GM10847 (cell line): ENCODE results near the gene FOXL2.

Source experiments
- POLR2A ChIP-seq: IDR thresholded peaks from 2 replicates; pipeline ENCODE4 v1.6.1; 2011; ENCODE audit not compliant: insufficient read length; ENCODE audit errors: extremely low read depth

FOXL2 gene

DNA sequence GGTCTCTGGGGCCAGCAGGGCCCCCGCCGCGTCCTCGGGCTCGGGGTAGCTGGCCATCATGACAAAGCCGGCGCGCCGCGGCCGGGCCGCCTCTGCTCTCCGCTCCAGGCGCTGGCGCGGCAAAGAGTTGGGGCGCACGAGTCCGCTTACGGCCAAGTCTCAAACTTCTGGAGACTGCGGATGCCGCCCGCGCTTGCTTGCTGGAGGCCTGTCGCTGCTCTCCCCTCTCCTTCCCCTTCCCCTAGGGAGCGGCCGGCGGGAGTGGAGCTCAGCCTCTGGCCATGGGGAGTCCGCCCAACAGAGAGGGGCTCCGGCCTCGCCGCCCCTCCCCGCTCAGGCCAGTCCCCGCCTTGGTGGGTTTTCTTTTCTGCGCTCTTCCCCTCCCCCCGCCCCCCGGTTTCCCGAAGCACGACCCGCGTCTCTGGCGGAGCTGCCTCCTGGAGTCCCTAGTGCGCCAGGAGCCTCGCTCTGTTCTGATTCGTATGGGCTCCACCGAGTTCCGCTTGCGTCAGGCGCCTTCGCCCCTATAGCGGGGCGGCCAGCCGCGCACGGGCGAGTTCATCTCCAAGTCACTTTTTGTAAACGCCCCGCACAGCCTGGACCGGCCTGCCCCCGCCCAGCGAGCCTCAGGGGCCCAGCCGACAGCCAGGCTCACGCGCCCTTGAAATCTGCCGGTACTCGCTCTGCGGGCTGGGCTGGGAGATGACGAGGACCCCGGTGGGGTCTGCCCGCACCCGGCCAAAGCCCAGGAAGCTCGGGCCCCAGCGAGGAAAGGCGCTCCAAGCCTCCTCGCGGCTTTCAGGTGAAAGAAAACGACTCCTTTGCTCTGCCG, at the start of gene FOXL2, which contains the start of gene FOXL2NB:
Gene FOXL2, minus strand, starts transcription at position 475 of the 832 bp plus-strand sequence. Its CDS starts 415 bp downstream, at position 60.
Gene FOXL2NB, plus strand, starts transcription at position 555 of the 832 bp plus-strand sequence. Its CDS starts 148 bp downstream, at position 703.
- TF ChIP-seq POLR2A, result no peak

DNA sequence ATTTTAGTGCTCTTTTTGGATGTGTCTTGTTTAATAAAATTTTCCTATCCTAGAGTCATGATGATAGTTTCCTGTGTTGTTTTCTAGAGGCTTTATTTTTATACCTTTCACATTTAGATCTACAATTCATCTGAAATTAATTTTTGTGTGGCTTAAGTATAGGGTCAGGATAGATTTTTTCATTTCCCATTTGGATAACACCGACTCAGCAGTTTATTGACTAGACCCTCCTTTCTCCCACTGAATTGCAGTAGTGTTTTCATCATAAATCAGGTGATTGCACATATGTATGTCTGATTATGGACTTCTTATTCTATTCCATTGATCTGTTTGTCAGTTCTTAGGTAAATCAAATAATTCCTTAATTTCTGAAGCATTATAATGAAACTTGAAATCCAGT, 48.8 kb upstream of the FOXL2 start:
- TF ChIP-seq POLR2A, result no peak

DNA sequence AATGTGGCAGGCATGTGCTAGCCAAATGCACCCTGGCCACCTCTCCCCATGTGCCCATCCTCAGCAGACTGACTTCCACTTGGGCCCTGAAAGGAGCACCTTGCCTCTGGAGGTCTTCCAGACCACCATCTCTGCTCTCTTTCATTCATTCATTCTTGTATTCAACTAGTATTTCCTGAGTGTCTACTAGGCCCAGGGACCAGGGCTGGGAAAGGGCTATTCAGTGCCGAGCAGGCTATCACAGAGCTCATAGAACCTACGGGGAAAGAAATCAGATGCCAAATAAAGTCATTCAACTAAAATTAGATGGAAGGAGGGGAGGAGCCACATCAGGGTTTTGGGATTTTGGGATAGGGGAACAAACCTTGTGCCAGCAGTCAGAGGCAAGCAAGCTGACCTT, 40.2 kb upstream of the FOXL2 start:
- no peak for TF ChIP-seq POLR2A

DNA sequence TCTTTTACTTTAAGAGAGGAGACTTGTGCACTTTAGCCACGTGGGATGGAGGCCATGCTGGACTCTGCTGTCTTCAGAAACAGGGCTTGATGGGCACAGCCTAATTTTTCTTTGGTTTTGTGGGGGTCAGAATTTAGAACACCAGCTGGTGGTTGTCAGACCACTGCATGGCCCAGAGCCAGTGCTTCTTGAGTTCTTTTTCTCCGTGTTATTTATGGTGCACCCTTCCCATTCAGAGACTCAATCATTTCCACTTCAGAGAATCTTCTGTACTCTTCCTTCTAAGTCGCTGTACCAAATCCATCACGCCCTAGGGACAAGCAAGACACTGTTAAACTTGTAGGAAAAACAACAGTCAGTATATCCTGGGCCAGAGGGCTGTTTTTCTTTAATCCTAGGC, 39.0 kb upstream of the FOXL2 start:
- TF ChIP-seq POLR2A, result no peak

DNA sequence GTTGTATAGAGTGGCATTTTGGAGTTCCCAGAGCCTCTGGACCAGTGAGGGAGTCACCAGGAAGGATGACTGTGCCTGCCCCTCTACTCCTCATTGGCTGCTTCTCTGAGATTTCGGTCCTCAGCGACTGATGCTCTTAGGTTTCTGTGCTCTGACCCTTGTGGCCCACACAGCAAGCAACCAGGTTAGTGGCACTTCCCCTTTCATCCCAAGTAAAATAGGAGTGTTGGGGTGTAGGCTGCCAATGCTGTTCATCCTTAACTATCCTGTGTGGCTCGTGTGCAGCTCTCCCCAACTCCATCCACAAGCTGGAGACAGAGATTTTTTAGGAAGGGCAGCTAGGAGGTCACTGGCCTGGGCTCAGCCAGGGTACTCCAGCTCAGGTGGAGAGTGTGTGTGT, 37.9 kb upstream of the FOXL2 start:
- no peak for TF ChIP-seq POLR2A

DNA sequence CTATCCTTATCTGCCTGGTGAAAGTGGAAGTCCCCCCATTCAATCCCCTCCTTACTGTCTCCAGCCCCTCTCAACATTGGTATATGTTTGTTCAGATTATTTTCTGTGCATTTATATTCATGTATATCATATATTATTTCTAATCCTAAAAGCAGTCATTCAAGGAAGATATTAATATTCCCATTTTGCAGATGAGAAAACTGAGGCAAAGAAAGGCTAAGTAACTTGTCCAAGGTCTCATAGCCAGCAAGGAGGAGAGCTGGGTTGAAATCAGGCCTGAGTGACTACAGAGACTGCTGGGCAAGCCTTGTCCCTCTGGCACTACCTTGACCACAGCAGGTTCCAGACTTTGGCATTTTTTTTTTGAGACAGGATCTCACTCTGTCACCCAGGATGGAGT, 29.1 kb upstream of the FOXL2 start:
- TF ChIP-seq POLR2A, result no peak

DNA sequence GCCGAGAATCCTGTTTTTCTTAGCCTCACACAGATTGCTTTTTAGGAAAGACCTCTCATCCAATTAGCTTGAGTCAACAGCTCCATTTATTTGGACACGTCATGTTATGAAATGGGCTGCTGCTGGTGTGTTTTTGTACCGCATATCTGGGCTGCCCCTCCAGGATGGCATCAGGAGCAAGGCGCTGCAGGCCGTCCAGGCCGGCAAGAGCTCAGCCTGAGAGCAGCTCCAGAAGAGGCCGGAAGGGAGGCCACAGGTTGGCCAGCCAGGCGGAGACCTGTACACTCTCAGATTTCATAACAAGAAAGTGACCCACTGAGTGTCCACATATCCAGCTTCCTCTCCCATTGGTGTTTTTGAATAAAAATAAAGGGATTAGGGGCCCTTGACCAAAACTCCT, 28.4 kb upstream of the FOXL2 start:
- no peak for TF ChIP-seq POLR2A

DNA sequence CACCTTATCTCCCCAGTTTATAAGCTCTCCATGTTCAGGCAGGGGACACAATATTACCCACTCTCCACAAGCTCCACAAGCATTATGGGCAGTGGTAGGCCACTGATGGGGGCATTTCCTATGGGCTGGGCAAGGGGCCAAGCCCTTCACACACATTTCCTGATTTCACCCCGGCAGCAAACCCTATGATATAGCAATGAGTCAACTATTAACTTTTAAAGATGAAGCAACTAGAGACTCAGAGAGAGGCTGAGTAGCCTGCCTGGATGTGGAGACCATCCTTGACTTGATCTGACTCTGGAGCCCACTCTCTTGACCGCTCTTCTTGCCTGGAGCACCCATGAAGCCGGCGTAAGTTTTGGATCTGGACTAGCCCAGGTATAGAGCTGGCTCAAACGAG, 27.5 kb upstream of the FOXL2 start:
- no peak for TF ChIP-seq POLR2A

DNA sequence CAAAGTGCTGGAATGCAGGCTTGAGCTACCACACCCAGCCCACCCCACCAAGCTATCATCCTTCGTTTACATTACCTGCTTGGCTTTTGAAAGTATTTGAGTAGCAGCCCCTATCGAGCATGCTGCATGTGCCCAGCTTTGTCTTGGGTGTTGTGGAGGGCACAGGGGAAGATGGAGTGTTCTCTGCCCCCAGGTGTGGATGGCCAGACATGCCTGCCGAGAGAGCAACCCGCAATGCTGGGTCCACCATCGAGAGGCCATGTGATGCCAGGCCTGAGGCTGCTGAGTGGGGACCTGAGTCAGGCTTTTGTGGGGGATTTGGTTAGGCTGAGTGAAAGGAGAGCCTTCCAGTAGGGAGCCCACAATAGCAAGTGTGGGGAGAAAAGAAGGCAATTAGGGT, 26.0 kb upstream of the FOXL2 start:
- no peak for TF ChIP-seq POLR2A

DNA sequence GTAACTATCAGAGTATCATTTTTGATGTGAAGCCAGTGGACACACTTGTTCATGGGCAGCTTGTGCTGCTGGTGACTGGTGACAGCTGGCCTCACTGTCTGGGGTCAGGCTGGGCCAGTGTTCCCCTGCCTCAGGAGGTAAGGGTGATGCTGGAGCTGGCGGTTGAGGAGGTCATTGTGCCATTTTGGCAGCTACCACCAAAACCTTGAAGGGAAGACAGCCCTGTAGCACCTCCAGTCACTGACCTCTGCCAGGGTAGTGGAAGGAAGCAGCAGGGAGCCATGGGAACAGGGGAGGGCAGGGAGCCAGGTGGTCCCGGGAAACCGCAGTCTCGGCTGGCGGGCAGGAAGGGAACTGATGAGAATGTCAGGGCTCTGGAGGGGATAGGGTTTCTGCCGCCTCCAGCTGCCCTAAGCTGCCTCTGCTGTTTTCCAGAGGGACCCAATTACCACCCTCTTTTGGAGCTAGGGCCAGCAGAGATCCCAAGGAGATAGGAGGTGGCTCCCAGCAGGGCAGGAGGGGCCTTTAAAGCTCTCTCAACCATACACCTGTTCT, 24.9 kb upstream of the FOXL2 start:
- no peak for TF ChIP-seq POLR2A

DNA sequence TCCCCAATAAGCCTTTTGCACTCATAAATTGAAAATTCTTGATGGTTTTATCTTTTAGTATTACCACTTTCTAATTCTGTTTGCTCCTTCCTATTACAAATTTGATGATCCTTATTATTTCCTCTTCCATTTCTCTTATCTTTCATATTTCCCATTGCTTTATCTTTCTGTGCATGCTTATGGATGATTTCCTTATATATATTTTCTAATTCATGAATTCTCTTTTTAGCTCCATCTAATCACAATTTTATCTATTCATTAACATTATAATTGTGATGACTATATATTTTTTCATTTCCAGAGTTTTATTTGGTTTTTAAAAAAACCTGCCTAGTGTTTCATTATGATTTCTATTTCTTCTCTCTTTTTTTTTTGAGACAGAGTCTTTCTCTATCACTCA, 18.0 kb upstream of the FOXL2 start:
- no peak for TF ChIP-seq POLR2A

DNA sequence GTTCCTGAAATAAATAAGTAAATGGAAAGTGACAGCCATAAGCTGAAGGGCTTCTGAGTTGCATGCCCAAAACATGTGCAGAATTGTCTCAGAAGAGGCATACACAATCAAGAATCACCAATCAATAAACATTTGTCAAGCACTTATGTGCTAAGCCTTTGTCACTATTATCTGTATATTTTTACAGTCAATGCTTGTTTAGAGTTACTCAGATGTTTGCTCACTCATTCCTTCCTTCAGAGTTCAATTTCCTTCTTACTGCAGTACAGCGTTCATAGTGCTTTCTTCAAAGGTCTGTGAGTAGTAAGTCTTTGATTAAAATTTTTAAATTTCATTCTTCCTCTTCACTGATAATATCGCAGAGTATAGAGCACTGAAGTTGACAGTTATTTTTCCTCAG, 17.3 kb upstream of the FOXL2 start:
- no peak for TF ChIP-seq POLR2A

DNA sequence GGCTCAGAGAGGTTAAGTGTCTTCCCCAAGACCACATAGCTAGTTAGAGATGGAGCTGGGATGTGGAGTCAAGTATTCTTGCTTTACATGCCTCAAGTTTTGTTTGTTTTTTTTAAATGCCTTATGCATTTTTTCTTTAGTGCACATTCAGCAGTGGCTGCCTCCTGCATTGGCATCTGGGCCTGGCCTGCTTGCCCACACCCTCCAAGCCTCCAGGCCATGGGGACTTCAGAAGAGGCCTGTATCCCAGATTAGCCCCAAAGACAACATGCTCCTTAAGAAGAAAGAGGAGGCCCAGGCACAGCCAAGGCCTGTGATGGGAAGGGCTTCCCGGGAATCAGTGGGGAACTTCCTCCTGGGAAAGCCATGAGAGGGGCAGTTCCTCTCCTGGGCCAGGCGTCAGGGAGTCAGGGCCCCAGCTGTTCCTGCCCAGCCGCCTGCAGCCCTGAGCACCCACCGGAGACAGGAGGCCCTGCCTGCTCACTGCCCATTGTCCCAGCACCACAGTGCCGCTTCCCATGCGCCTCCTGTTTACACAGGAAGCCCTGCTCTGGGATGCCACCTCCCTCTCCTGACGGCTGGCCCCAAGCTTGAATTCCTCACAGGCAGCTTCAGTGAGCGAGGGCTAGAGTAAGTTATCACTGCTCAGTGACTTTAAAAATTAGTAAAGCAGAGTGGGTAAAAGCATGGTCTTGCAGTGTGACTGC, 16.1 kb upstream of the FOXL2 start:
- no peak for TF ChIP-seq POLR2A

DNA sequence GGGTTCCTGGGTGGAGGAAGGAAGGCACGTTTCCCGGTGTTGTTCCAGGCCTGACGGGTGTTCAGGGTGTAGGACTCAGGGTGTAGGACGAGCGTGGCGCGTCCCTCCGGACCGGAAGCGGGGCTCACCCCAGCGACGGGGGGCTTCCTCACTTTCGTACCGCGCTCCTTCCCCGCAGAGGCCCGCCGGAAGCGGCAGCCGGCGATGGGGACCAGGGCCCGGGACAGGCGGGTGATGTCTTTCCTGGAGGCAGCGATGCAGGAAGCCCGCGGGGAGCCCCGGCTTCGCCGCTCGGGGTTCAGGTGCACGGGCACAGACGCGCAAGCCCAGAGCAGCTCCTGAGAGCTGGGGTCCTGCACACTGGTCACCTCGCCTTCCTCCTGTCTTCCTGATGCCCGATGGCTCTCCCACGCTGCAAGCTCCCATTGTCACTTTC, 13.5 kb upstream of the FOXL2 start:
- TF ChIP-seq POLR2A, result no peak

DNA sequence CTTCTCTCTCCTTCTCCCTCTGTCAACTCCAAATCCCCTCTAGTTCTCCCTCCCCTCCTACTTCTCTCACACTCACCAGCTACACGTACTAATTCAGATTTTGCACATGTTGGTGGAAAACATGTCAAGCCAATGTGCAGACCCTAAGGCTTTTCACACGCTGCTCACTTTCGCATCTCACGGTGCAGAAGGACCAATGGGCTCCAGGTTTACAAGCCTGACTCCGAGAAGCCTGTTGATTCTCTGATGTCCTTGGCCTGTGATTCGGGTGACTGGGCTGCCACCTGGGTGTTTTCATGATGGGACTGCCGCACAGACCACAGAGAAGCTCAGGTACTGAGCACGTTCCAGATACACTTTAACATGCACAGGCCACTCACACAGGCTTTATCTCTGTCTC, 3.8 kb upstream of the FOXL2 start:
- TF ChIP-seq POLR2A, result no peak
